ENCODE data around the gene SPINK8.
"Not testable (repeated sequence)": the region's sequence is repeated elsewhere in the genome, so short reads cannot be mapped to it uniquely, and the experiment has no call there.

Gene SPINK8

DNA sequence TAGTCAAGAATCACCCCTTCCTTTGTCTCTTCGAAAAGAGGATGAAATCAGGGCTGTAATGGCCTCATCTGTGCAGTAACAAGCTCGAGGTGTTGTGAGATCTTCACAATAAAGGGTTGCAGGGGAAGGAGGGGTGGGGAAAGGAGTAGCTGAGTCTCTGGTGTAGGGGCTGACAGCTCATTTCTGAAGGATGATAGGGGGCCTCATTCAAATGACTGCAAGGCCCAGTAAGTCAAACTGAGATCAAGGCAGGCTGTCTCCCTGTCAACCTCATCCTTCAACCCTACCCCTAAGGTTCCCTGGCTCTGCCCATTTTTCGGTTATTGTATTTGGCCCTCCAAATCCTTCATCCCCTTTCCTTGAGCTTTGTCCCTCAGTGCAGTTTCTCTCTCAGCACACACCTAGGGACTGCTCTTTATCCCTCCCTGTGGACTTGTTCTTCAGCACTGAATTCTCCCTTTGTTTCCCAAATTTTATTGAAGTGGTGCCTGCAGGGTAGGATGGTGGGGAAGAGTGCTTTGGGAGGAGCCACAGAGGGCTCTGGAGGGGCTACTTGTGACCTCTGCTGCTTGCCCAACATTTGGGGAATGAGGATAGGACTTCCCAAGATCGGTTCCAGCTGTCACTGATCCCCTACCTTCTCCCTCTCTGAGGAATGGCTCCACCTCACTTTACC, 54.4 kb downstream of the SPINK8 start:
- no peak for TF ChIP-seq CTCF (IDR thresholded peaks at IDR 0.05; ENCODE audit: insufficient read depth, low read depth, low read length, missing control alignments)
- DNase-seq (ENCODE audit: low read depth) = no peak
- no peak overlapping the region for H3K4me3 ChIP-seq (ENCODE audit: low read depth, low read length)

DNA sequence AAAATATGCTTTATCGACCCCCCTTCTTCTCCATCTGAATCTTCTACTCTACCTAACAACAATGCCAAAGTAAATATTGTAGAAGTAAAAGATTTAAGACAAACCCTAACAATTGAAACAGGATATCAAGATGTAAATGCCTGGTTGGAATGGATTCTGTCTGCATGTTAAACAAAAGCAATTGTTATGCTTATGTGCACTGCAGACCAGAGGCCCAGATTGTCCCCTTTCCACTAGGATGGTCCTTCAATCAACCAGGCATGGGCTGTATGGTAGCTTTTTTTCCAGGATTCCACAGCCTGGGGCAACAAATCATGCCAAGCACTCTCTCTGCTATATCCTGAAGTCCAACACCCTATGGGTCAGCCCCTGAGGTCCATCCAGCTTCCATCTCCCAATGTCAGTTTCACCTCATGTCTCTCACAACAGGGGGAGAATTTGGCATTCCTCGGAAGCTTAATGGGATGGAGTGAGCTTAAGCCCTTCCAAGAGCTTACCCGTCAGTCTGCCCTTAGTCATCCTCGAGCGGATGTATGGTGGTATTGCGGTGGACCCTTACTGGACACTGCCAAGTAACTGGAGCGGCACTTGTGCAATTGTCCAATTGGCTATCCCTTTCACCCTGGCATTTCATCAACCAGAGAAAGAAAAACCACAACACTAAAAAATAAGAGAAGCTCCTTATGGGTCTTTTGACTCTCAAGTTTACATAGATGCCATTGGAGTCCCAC, 56.4 kb downstream of the SPINK8 start:
- TF ChIP-seq CTCF (IDR thresholded peaks at IDR 0.05; ENCODE audit: insufficient read depth, low read depth, low read length, missing control alignments) = no peak
- DNase-seq (ENCODE audit: low read depth) = no peak
- no peak overlapping the region for H3K4me3 ChIP-seq (ENCODE audit: low read depth, low read length)

DNA sequence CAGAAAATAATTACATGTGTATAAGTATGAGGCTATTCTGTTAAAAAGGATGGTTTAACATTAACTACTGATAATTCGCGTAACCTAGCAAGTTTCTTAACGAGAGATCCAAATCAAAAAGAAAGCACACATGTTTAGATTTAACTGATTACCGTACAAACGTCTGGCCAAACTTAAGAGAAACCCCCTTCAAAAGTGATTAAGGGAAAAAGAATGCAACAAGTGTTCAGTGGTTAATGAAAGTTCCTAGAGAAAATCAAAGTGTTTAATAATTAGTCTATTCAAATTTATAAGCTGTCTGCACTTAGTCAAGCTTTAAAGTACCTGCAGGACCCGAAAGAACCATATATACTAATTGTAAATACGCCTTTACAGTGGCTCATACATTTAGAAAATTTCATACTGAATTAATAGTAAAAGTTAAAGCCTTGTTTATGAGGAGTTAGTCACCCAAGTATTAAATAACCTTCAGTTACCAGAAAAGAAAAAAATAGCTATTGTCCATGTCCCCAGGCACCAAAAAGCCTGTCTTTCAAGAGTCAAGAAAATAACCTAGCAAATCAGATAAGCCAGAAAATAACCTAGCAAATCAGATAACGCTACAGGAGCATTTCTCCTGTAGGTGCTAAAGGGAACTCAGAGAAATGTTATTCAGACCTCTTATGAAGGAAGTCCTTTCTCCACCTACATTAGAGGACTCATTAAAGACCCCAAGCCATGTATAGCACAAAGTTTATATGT, 58.0 kb downstream of the SPINK8 start:
- no peak for DNase-seq (ENCODE audit: low read depth)
- no peak for TF ChIP-seq CTCF (IDR thresholded peaks at IDR 0.05; ENCODE audit: insufficient read depth, low read depth, low read length, missing control alignments)
- no peak overlapping the region for H3K4me3 ChIP-seq (ENCODE audit: low read depth, low read length)

GRCh38 chr3:48274452-48274851, 59.0 kb downstream of the SPINK8 start:
- H3K4me3 ChIP-seq (ENCODE audit: low read depth, low read length) = no peak overlapping the region
- no peak for TF ChIP-seq CTCF (IDR thresholded peaks at IDR 0.05; ENCODE audit: insufficient read depth, low read depth, low read length, missing control alignments)
- no peak for DNase-seq (ENCODE audit: low read depth)

DNA sequence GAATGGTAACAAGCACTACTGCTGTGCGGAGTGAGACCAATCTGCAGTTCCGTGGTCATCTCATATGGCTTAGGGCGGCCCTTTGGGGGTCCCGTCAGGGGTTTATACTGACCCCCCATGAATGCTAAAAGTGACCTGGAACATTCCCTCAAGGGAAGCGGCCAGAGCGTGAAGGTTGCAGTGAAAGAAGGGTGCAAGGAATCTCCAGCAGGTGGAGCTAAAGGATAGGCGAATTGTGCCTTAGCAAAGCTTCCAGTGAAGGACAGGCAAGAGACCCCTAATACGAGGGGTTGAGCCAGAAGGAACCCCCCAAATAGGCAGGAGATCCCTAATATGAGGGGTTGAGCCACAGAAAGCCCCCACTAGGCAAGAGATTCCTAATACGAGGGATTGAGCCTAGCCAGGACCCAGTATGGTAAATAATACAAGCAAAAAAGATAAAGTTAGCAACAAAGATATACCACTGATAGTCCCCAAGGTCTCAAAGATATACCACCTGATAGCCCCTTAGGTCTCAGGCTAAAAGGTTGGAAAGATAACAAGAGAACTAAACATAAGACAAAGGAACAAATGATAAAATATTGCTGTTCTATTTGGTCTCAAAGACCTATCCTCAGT, 59.8 kb downstream of the SPINK8 start:
- DNase-seq (ENCODE audit: low read depth) = peak; percentile 74
- no peak overlapping the region for H3K4me3 ChIP-seq (ENCODE audit: low read depth, low read length)
- TF ChIP-seq CTCF (IDR thresholded peaks at IDR 0.05; ENCODE audit: insufficient read depth, low read depth, low read length, missing control alignments) = peak; percentile 81

- H3K4me3 ChIP-seq (ENCODE audit: low read depth, low read length) = no peak overlapping the region
- no peak for TF ChIP-seq CTCF (IDR thresholded peaks at IDR 0.05; ENCODE audit: insufficient read depth, low read depth, low read length, missing control alignments)
- DNase-seq (ENCODE audit: low read depth) = no peak
Observed at GRCh38 chr3:48271763-48272498, 61.5 kb downstream of the SPINK8 start.

- not testable (repeated sequence) for DNase-seq (ENCODE audit: low read depth); H3K4me3 ChIP-seq (ENCODE audit: low read depth, low read length)
Observed at GRCh38 chr3:48271223-48271622, 62.2 kb downstream of the SPINK8 start.

Measured in GM12865 (cell line).